MCF 10A (cell line): Measurements from ENCODE around the gene CERS1. TPM values are rescaled to one million over a fixed set of nuclear protein-coding genes. Genes with fewer than 3 reads are reported as not detected.
"Not testable (repeated sequence)": the region's sequence is repeated elsewhere in the genome, so short reads cannot be mapped to it uniquely, and the experiment has no call there.

ENCODE experiments used
- BruUV-seq: library from RNA; stranded (reverse); fragments of 400-500 nt; replicated peaks from 2 replicates; lab custom pipeline; 2021; lab: Mats Ljungman, UMichigan
- CTCF ChIA-PET: fragments of 300-600 bp; sonication (Branson Sonifier 250); formaldehyde crosslinking; extraction: SDS; loops from one replicate; lab custom pipeline; 2021; ENCODE audit warnings: antibody characterized with exemption, inconsistent platforms; lab: Yijun Ruan, JAX
- POLR2A ChIA-PET: fragments of 300-600, 350-650 bp; sonication (Branson Sonifier 250); formaldehyde crosslinking; extraction: SDS; loops from one replicate; lab custom pipeline; 2020; ENCODE audit warnings: antibody characterized with exemption, inconsistent platforms; lab: Yijun Ruan, JAX
- DNase-seq: peaks from one replicate; pipeline ENCODE4 v3.0.0-alpha.2; 2018; ENCODE audit not compliant: unreplicated experiment
- H3K27ac Mint-ChIP-seq: one replicate; pipeline ENCODE4 v1.8.0; 2022; ENCODE audit warnings: mild to moderate bottlenecking, low read depth, mixed read lengths; ENCODE audit not compliant: unreplicated experiment
- H3K27me3 Mint-ChIP-seq: one replicate; pipeline ENCODE4 v1.8.0; 2022; ENCODE audit warnings: mixed read lengths; ENCODE audit not compliant: insufficient read depth, unreplicated experiment
- H3K36me3 Mint-ChIP-seq: one replicate; pipeline ENCODE4 v1.8.0; 2022; ENCODE audit warnings: mild to moderate bottlenecking, moderate library complexity, mixed read lengths; ENCODE audit not compliant: insufficient read depth, unreplicated experiment
- H3K4me1 Mint-ChIP-seq: one replicate; pipeline ENCODE4 v1.8.0; 2022; ENCODE audit warnings: mixed read lengths; ENCODE audit not compliant: insufficient read depth, unreplicated experiment
- H3K4me3 Mint-ChIP-seq: one replicate; pipeline ENCODE4 v1.8.0; 2022; ENCODE audit warnings: mild to moderate bottlenecking, moderate library complexity, mixed read lengths; ENCODE audit not compliant: unreplicated experiment
- H3K9me3 Mint-ChIP-seq: one replicate; pipeline ENCODE4 v1.8.0; 2022; ENCODE audit warnings: mixed read lengths; ENCODE audit not compliant: unreplicated experiment
- intact Hi-C: fragments of 100-400 bp; cut with micrococcal nuclease; formaldehyde crosslinking; loops from 2 replicates; pipeline ENCODE4 v1.14.1; 2022
- total RNA-seq: library from RNA; stranded (reverse); gene quantifications from 2 replicates; pipeline ENCODE4 v1.2.3, GENCODE V29; 2022
- TF ChIP-seq, protein P1 (sequence below): fragments of 200-600 bp; IDR thresholded peaks from one replicate; pipeline ENCODE4 v1.8.0; 2022; ENCODE audit warnings: antibody characterized with exemption, mild to moderate bottlenecking; ENCODE audit not compliant: unreplicated experiment

CERS1 gene
- total RNA-seq, 1 experiment from 2014 or later, result not detected

DNA sequence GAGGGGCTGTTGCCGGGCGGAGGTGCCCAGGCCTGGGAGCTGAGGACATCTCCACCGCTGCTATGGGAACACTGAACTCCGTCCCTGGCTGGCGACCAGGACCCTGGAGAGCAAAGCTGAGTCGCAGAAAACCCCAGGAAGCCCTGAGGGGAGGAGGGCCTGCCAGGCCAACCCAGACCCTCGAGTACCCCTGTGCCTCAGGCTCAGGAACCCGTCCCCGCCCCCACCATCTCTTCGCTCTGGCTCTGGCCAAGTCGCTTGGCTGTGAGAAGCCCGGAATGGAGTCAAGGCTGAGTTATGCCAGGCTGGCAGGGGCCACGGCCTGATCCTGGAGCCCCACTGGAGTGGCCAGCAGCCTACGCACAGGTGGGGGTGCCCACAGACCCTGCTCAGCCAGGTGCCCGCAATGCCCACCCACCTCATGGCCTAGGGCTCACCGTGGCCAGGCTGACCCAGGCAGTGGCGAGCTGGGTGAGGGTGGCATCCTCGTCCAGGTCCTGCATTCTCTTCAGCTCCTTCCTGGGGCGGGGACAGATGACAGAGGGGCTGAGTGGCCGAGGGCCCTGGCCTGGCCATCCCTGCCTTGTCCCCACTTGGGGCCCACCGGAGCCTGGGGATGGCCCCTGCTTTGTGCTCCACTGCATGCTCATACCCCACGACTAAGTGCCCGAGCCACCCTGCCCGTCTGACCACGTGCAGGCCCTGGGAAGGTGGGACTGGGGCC, 8.5 kb upstream of the CERS1 start:
- BruUV-seq, result no TSS peak
- Mint-ChIP-seq H3K9me3 (no peaks in the 10 kb centered on the region), H3K27ac (no peak overlapping the region), H3K27me3 (no peaks in the 10 kb centered on the region), H3K36me3 (peaks cover 13% of the 10 kb centered on the region), H3K4me3 (no peak overlapping the region), H3K4me1 (no peaks in the 10 kb centered on the region)
- ChIA-PET CTCF (interaction anchor here (0.7 to 1.4 kb wide), 2 partner anchors 27 to 57 kb away, joined by 3 to 4 read pairs; no protein-coding TSS in a partner anchor), POLR2A (interaction anchor here (1.1 kb wide), 1 partner anchor 10 kb away, joined by 5 read pairs; no protein-coding TSS in a partner anchor)
- DNase-seq, result no peak
- intact Hi-C loops, result no loop called here
- TF ChIP-seq, protein P1, sequence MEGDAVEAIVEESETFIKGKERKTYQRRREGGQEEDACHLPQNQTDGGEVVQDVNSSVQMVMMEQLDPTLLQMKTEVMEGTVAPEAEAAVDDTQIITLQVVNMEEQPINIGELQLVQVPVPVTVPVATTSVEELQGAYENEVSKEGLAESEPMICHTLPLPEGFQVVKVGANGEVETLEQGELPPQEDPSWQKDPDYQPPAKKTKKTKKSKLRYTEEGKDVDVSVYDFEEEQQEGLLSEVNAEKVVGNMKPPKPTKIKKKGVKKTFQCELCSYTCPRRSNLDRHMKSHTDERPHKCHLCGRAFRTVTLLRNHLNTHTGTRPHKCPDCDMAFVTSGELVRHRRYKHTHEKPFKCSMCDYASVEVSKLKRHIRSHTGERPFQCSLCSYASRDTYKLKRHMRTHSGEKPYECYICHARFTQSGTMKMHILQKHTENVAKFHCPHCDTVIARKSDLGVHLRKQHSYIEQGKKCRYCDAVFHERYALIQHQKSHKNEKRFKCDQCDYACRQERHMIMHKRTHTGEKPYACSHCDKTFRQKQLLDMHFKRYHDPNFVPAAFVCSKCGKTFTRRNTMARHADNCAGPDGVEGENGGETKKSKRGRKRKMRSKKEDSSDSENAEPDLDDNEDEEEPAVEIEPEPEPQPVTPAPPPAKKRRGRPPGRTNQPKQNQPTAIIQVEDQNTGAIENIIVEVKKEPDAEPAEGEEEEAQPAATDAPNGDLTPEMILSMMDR, result no peak

GRCh38 chr19:18903156-18904037, 7.4 kb upstream of the CERS1 start:
- no peaks in the 10 kb centered on the region for H3K27me3 Mint-ChIP-seq
- no peak overlapping the region for H3K4me3 Mint-ChIP-seq
- DNase-seq, result no peak
- intact Hi-C loops, result no loop called here
- no TSS peak for BruUV-seq
- no peak overlapping the region for H3K27ac Mint-ChIP-seq
- H3K4me1 Mint-ChIP-seq, result no peaks in the 10 kb centered on the region
- TF ChIP-seq, protein P1, result no peak
- CTCF ChIA-PET, result interaction anchor here (1.0 to 1.4 kb wide), 2 partner anchors 56 to 102 kb away, joined by 3 to 4 read pairs; no protein-coding TSS in a partner anchor
- POLR2A ChIA-PET, result no interaction called here
- no peaks in the 10 kb centered on the region for H3K9me3 Mint-ChIP-seq
- peaks cover 13% of the 10 kb centered on the region for H3K36me3 Mint-ChIP-seq

DNA sequence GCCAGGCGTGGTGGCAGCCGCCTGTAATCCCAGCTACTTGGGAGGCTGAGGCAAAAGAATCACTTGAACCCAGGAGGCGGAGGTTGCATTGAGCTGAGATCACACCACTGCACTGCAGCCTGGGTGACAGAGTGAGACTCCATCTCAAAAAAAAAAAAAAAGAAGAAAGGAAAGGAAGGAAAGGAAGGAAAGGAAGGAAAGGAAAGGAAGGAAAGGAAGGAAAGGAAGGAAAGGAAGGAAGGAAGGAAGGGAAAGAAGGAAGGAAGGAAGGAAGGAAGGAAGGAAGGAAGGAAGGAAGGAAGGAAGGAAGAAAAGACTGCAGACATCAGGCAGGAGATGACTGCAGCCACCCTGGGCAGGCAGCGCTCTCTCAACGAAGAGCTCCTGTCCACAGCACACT, 6.6 kb upstream of the CERS1 start:
- DNase-seq, intact Hi-C loops, H3K4me3 Mint-ChIP-seq, H3K4me1 Mint-ChIP-seq, H3K9me3 Mint-ChIP-seq, H3K27me3 Mint-ChIP-seq, BruUV-seq, H3K27ac Mint-ChIP-seq, POLR2A ChIA-PET, H3K36me3 Mint-ChIP-seq: not testable (repeated sequence)
- CTCF ChIA-PET, result interaction anchor here (1.0 kb wide), 1 partner anchor 102 kb away, joined by 3 read pairs; no protein-coding TSS in a partner anchor

DNA sequence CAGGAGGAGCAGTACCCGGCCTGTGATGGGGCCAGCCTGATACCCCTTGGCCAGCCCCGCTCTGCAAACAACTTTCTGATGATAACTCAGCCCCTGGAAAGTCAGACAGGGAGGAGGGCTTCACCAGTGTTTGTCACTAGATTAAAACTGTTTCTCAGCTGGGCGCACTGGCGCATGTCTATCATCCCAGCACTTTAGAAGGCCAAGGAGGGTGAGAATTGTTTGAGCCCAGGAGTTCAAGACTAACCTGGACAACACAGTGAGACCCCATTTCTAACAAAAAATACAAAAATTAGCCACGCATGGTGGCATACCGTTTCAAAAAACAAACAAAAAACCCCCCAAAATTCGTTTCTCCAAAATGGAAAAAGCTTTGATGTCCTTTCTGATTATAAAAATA, 5.5 kb upstream of the CERS1 start:
- Mint-ChIP-seq H3K4me3 (no peak overlapping the region), H3K36me3 (peaks cover 7% of the 10 kb centered on the region), H3K27me3 (peaks cover 13% of the 10 kb centered on the region), H3K4me1 (no peaks in the 10 kb centered on the region), H3K27ac (no peak overlapping the region), H3K9me3 (no peaks in the 10 kb centered on the region)
- no TSS peak for BruUV-seq
- CTCF ChIA-PET, result no interaction called here
- POLR2A ChIA-PET, result no interaction called here
- TF ChIP-seq, protein P1, result no peak
- intact Hi-C loops, result no loop called here
- no peak for DNase-seq
